Activated gamma-delta T cell treated with anti-CD3 and anti-CD28 coated beads, Interleukin-2, amount 50 U/mL, for 16 hours (primary cell): Measurements from ENCODE around the gene CAMK4.

Source experiments
- DNase-seq: peaks from one replicate; pipeline ENCODE4 v3.0.0-alpha.2; 2020; ENCODE audit warnings: low read depth

The CAMK4 gene

GRCh38 chr5:111223787-111224560, at the start of gene CAMK4:
Gene CAMK4 (plus strand): TSS chr5:111224384. CDS start chr5:111224484, 100 bp downstream.
- peak; percentile 70 for DNase-seq

GRCh38 chr5:111183064-111183463, 41.1 kb upstream of the CAMK4 start:
- DNase-seq = no peak

GRCh38 chr5:111187079-111187478, 37.1 kb upstream of the CAMK4 start:
- no peak for DNase-seq

GRCh38 chr5:111194053-111194452, 30.1 kb upstream of the CAMK4 start:
- no peak for DNase-seq

- DNase-seq = no peak
Measured at GRCh38 chr5:111194925-111195324, 29.3 kb upstream of the CAMK4 start.

- no peak for DNase-seq
Measured at GRCh38 chr5:111197523-111197922, 26.7 kb upstream of the CAMK4 start.

GRCh38 chr5:111198281-111198966, 25.8 kb upstream of the CAMK4 start:
- DNase-seq = no peak

- DNase-seq = no peak
Measured at GRCh38 chr5:111200828-111201227, 23.4 kb upstream of the CAMK4 start.

- no peak for DNase-seq
Measured at GRCh38 chr5:111201705-111202104, 22.5 kb upstream of the CAMK4 start.

- DNase-seq = no peak
Measured at GRCh38 chr5:111211341-111211740, 12.8 kb upstream of the CAMK4 start.

- no peak for DNase-seq
Measured at GRCh38 chr5:111214052-111214742, 10.0 kb upstream of the CAMK4 start.

GRCh38 chr5:111215971-111216370, 8.2 kb upstream of the CAMK4 start:
- no peak for DNase-seq

GRCh38 chr5:111221139-111221538, 3.0 kb upstream of the CAMK4 start:
- no peak for DNase-seq

GRCh38 chr5:111223101-111223786, 940 bp upstream of the CAMK4 start:
- DNase-seq = no peak

GRCh38 chr5:111224561-111225345, 569 bp downstream of the CAMK4 start:
- peak; percentile 20 for DNase-seq

- no peak for DNase-seq
Measured at GRCh38 chr5:111225926-111226325, 1.7 kb downstream of the CAMK4 start.

- no peak for DNase-seq
Measured at GRCh38 chr5:111226556-111226955, 2.4 kb downstream of the CAMK4 start.

- no peak for DNase-seq
Measured at GRCh38 chr5:111227226-111227782, 3.1 kb downstream of the CAMK4 start.

GRCh38 chr5:111227801-111228200, 3.6 kb downstream of the CAMK4 start:
- DNase-seq = no peak

GRCh38 chr5:111228520-111229220, 4.5 kb downstream of the CAMK4 start:
- no peak for DNase-seq
